ENCODE data around the gene JPH3. TPM values are rescaled to one million over a fixed set of nuclear protein-coding genes. Genes with fewer than 3 reads are reported as not detected.
A peak's percentile ranks its signal among the peaks of the same experiment; 100 is the strongest.

The JPH3 gene
- polyA plus RNA-seq, 3 donors, result not detected

- Histone ChIP-seq H2AFZ (ENCODE audit: insufficient read depth, low read depth, low read length, poor library complexity, severe bottlenecking) (no peak overlapping the region), H3K27ac (ENCODE audit: low read depth in 1 of 2, low read length in 2 of 2) (no peak overlapping the region), H3K36me3 (replicated peaks in 1 of 2; ENCODE audit: control insufficient read depth in 1 of 2, insufficient read depth in 2 of 2, low read length in 2 of 2) (peaks cover 17 to 49% of the 10 kb centered on the region in 2 donors), H3K4me2 (replicated peaks; ENCODE audit: extremely low read depth, low read length, poor library complexity, severe bottlenecking) (no peak overlapping the region), H3K27me3 (ENCODE audit: control insufficient read depth in 2 of 2, insufficient read depth in 2 of 2, low read length in 2 of 2) (no peaks in the 10 kb centered on the region), H3K9me3 (replicated peaks in 1 of 2; ENCODE audit: control insufficient read depth in 1 of 2, insufficient read depth in 1 of 2, low read length in 2 of 2) (no peaks in the 10 kb centered on the region), H3K4me1 (ENCODE audit: control insufficient read depth in 1 of 2, insufficient read depth in 2 of 2, low read length in 2 of 2) (no peaks in the 10 kb centered on the region), H3K4me3 (replicated peaks in 1 of 3; ENCODE audit: low read depth in 2 of 3, low read length in 3 of 3) (no peak overlapping the region), H3K79me2 (ENCODE audit: insufficient read depth, low read length) (no peaks in the 10 kb centered on the region), H4K20me1 (ENCODE audit: insufficient read depth, low read length) (no peaks in the 10 kb centered on the region), H3K9ac (ENCODE audit: insufficient read depth, low read length, poor library complexity, severe bottlenecking) (no peak overlapping the region)
- H3K27me3 Mint-ChIP-seq (ENCODE audit: low read depth in 3 of 3), result peaks cover 0 to 1% (median 1%) of the 10 kb centered on the region in 3 donors
- intact Hi-C loops (cut with micrococcal nuclease), result no loop called here
- 93% methylated on average over 17 of the region's 20 CpGs for WGBS (ENCODE audit: insufficient coverage)
- peaks cover 31 to 64% of the 10 kb centered on the region in 2 donors for H3K36me3 Mint-ChIP-seq
- TF ChIP-seq CTCF (IDR thresholded peaks at IDR 0.05), result no peak
- no peaks in the 10 kb centered on the region for H3K9me3 Mint-ChIP-seq
- no peak overlapping the region for H3K4me3 Mint-ChIP-seq
- peaks cover 8% of the 10 kb centered on the region for H3K4me1 Mint-ChIP-seq
- H3K27ac Mint-ChIP-seq, result no peak overlapping the region
- no peak for DNase-seq
Measured at GRCh38 chr16:87698676-87699199, 96.4 kb downstream of the JPH3 start.

- Histone ChIP-seq H3K27ac (ENCODE audit: low read depth in 1 of 2, low read length in 2 of 2) (no peak overlapping the region), H3K27me3 (ENCODE audit: control insufficient read depth in 2 of 2, insufficient read depth in 2 of 2, low read length in 2 of 2) (no peaks in the 10 kb centered on the region), H3K4me3 (replicated peaks in 1 of 3; ENCODE audit: low read depth in 2 of 3, low read length in 3 of 3) (no peak overlapping the region), H2AFZ (ENCODE audit: insufficient read depth, low read depth, low read length, poor library complexity, severe bottlenecking) (no peak overlapping the region), H3K79me2 (ENCODE audit: insufficient read depth, low read length) (no peaks in the 10 kb centered on the region), H3K9me3 (replicated peaks in 1 of 2; ENCODE audit: control insufficient read depth in 1 of 2, insufficient read depth in 1 of 2, low read length in 2 of 2) (no peaks in the 10 kb centered on the region), H3K4me1 (ENCODE audit: control insufficient read depth in 1 of 2, insufficient read depth in 2 of 2, low read length in 2 of 2) (no peaks in the 10 kb centered on the region), H4K20me1 (ENCODE audit: insufficient read depth, low read length) (no peaks in the 10 kb centered on the region), H3K9ac (ENCODE audit: insufficient read depth, low read length, poor library complexity, severe bottlenecking) (no peak overlapping the region), H3K4me2 (replicated peaks; ENCODE audit: extremely low read depth, low read length, poor library complexity, severe bottlenecking) (no peak overlapping the region), H3K36me3 (replicated peaks in 1 of 2; ENCODE audit: control insufficient read depth in 1 of 2, insufficient read depth in 2 of 2, low read length in 2 of 2) (peaks cover 14 to 55% of the 10 kb centered on the region in 2 donors)
- Mint-ChIP-seq H3K36me3 (peaks cover 41 to 68% of the 10 kb centered on the region in 2 donors), H3K27me3 (ENCODE audit: low read depth in 3 of 3) (peaks cover 0 to 1% (median 0%) of the 10 kb centered on the region in 3 donors), H3K4me1 (peaks cover 8% of the 10 kb centered on the region), H3K27ac (peak overlapping the region in 1 of 7 donors; percentile 25), H3K9me3 (no peaks in the 10 kb centered on the region), H3K4me3 (no peak overlapping the region)
- intact Hi-C loops (cut with micrococcal nuclease), result no loop called here
- WGBS (ENCODE audit: insufficient coverage), result 88% methylated on average over 16 of the region's 19 CpGs
- no peak for TF ChIP-seq CTCF (IDR thresholded peaks at IDR 0.05)
- DNase-seq, result no peak
Measured at GRCh38 chr16:87700406-87701077, 98.2 kb downstream of the JPH3 start.
